ENCODE results near the gene AURKAIP1. TPM values are rescaled to one million over a fixed set of nuclear protein-coding genes. Genes with fewer than 3 reads are reported as not detected.

AURKAIP1 gene
- polyA plus RNA-seq, 1 of the 3 experiments (the other 2 are of a cell fraction): 214 TPM

- DNase-seq: no peak
- POLR2A ChIA-PET: no interaction called here
- 91% methylated on average over 17 of the region's 40 CpGs for WGBS (ENCODE audit: low lambda C conversion rate)
Measured at GRCh38 chr1:1327291-1327690, 47.7 kb downstream of the AURKAIP1 start.

More at GRCh38 chr1:1327291-1327690, 47.7 kb downstream of the AURKAIP1 start:
- Histone ChIP-seq H3K4me2 (no peak overlapping the region), H3K79me2 (ENCODE audit: insufficient read depth) (peaks cover 38% of the 10 kb centered on the region), H3K9me2 (no peaks in the 10 kb centered on the region), H3K9ac (no peak overlapping the region), H3K4me3 (ENCODE audit: low read depth in 2 of 2, low read length in 1 of 2) (no peak overlapping the region), H3K4me1 (ENCODE audit: control insufficient read depth in 1 of 2, insufficient read depth in 2 of 2, low read depth in 1 of 2, low read length in 1 of 2) (peaks cover 0 to 37% of the 10 kb centered on the region in 2 experiments; a peak in 1 of 4 replicates), H2AFZ (ENCODE audit: low read depth) (no peak overlapping the region), H3K9me3 (no peaks in the 10 kb centered on the region), H3K27me3 (ENCODE audit: insufficient read depth) (no peaks in the 10 kb centered on the region), H3K27ac (ENCODE audit: low read depth in 2 of 2, low read length in 1 of 2) (no peak overlapping the region), H3F3A (replicated peaks; ENCODE audit: insufficient read depth) (peaks cover 5% of the 10 kb centered on the region), H3K36me3 (replicated peaks in 1 of 2; ENCODE audit: control insufficient read depth in 1 of 2, insufficient read depth in 2 of 2, low read length in 1 of 2) (peaks cover 0 to 14% of the 10 kb centered on the region in 2 experiments), H4K20me1 (ENCODE audit: insufficient read depth) (peaks cover 9% of the 10 kb centered on the region; the same call in 1 of the 2 replicates)
- CTCF ChIA-PET: interaction anchor here (1.2 to 1.5 kb wide), 2 partner anchors 21 to 36 kb away, joined by 3 to 5 read pairs; partner anchors contain the start of gene DVL1
- TF ChIP-seq RAD21 (IDR thresholded peaks at IDR 0.05; ENCODE audit: low read length) (no peak), SIN3A (IDR thresholded peaks at IDR 0.05; ENCODE audit: borderline replicate concordance, low read depth, low read length) (no peak), GATA2 (CRISPR knock-in tag; IDR thresholded peaks at IDR 0.05) (no peak), FOSL2 (IDR thresholded peaks at IDR 0.05; ENCODE audit: borderline replicate concordance, low read depth) (no peak), EP300 (IDR thresholded peaks at IDR 0.05; ENCODE audit: borderline replicate concordance in 1 of 2, low read depth in 1 of 2, low read length in 1 of 2) (no peak), POLR2AphosphoS5 (IDR thresholded peaks at IDR 0.05; ENCODE audit: low read depth, low read length) (no peak), PBX3 (IDR thresholded peaks at IDR 0.05) (no peak), NFIC (IDR thresholded peaks at IDR 0.05; ENCODE audit: borderline replicate concordance) (no peak), MXI1 (IDR thresholded peaks at IDR 0.05; ENCODE audit: low read depth, low read length) (no peak), EZH2phosphoT487 (IDR thresholded peaks at IDR 0.05; ENCODE audit: borderline replicate concordance, low read depth) (no peak), TAF1 (IDR thresholded peaks at IDR 0.05; ENCODE audit: borderline replicate concordance, low read depth, low read length) (no peak), GABPA (IDR thresholded peaks at IDR 0.05; ENCODE audit: low read depth) (no peak), TCF12 (IDR thresholded peaks at IDR 0.05) (no peak), FOXJ3 (CRISPR knock-in tag; IDR thresholded peaks at IDR 0.05) (no peak), RXRA (IDR thresholded peaks at IDR 0.05; ENCODE audit: borderline replicate concordance, low read depth) (no peak), CHD2 (IDR thresholded peaks at IDR 0.05; ENCODE audit: low read length, partially characterized antibody) (no peak), ELF1 (IDR thresholded peaks at IDR 0.05) (no peak), NRF1 (IDR thresholded peaks at IDR 0.05; ENCODE audit: low read depth, low read length) (no peak), USF2 (IDR thresholded peaks at IDR 0.05; ENCODE audit: borderline replicate concordance, low read depth, low read length) (no peak)
- TF ChIP-seq, protein P1, sequence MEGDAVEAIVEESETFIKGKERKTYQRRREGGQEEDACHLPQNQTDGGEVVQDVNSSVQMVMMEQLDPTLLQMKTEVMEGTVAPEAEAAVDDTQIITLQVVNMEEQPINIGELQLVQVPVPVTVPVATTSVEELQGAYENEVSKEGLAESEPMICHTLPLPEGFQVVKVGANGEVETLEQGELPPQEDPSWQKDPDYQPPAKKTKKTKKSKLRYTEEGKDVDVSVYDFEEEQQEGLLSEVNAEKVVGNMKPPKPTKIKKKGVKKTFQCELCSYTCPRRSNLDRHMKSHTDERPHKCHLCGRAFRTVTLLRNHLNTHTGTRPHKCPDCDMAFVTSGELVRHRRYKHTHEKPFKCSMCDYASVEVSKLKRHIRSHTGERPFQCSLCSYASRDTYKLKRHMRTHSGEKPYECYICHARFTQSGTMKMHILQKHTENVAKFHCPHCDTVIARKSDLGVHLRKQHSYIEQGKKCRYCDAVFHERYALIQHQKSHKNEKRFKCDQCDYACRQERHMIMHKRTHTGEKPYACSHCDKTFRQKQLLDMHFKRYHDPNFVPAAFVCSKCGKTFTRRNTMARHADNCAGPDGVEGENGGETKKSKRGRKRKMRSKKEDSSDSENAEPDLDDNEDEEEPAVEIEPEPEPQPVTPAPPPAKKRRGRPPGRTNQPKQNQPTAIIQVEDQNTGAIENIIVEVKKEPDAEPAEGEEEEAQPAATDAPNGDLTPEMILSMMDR (IDR thresholded peaks at IDR 0.05): no peak
